Right forelimb (tissue), 1 donor: ENCODE data around the gene KDM8.
A peak's percentile ranks its signal among the peaks of the same experiment; 100 is the strongest.
"Not testable (repeated sequence)": the region's sequence is repeated elsewhere in the genome, so short reads cannot be mapped to it uniquely, and the experiment has no call there.

Experiments used
- DNase-seq: peaks from one replicate; pipeline ENCODE4 v3.0.0-alpha.2; 2018

Gene KDM8

GRCh38 chr16:27245276-27246172 lies 42.2 kb downstream of the KDM8 start:
- DNase-seq = peak; percentile 81

- no peak for DNase-seq
These were observed 43.1 kb downstream of the KDM8 start for GRCh38 chr16:27246439-27246838.

- DNase-seq = not testable (repeated sequence)
These were observed 43.8 kb downstream of the KDM8 start for GRCh38 chr16:27247076-27247475.

GRCh38 chr16:27248036-27248435 lies 44.7 kb downstream of the KDM8 start:
- DNase-seq = no peak

GRCh38 chr16:27248886-27249285 lies 45.6 kb downstream of the KDM8 start:
- not testable (repeated sequence) for DNase-seq

GRCh38 chr16:27251541-27252205 lies 48.3 kb downstream of the KDM8 start:
- DNase-seq = no peak

GRCh38 chr16:27252206-27252585 lies 48.9 kb downstream of the KDM8 start:
- DNase-seq = no peak

- DNase-seq = no peak
These were observed 50.2 kb downstream of the KDM8 start for GRCh38 chr16:27253526-27253930.

GRCh38 chr16:27254262-27254811 lies 51.0 kb downstream of the KDM8 start:
- DNase-seq = no peak

- DNase-seq = no peak
These were observed 53.5 kb downstream of the KDM8 start for GRCh38 chr16:27256861-27257260.

- no peak for DNase-seq
These were observed 53.9 kb downstream of the KDM8 start for GRCh38 chr16:27257271-27257670.

- DNase-seq = no peak
These were observed 55.0 kb downstream of the KDM8 start for GRCh38 chr16:27258241-27258734.

GRCh38 chr16:27259710-27260109 lies 56.4 kb downstream of the KDM8 start:
- DNase-seq = no peak

- DNase-seq = not testable (repeated sequence)
These were observed 59.6 kb downstream of the KDM8 start for GRCh38 chr16:27262904-27263423.

GRCh38 chr16:27264151-27264550 lies 60.8 kb downstream of the KDM8 start:
- no peak for DNase-seq

GRCh38 chr16:27265982-27266381 lies 62.7 kb downstream of the KDM8 start:
- no peak for DNase-seq

- DNase-seq = no peak
These were observed 63.8 kb downstream of the KDM8 start for GRCh38 chr16:27267037-27267677.

- DNase-seq = peak; percentile 99
These were observed 65.3 kb downstream of the KDM8 start, which contains the start of gene NSMCE1 for GRCh38 chr16:27268376-27269299. NSMCE1 (minus strand) TSS chr16:27268772; CDS start chr16:27257570, 11,202 bp downstream.

- DNase-seq = no peak
These were observed 66.2 kb downstream of the KDM8 start for GRCh38 chr16:27269300-27270150.

GRCh38 chr16:27270349-27270748 lies 67.0 kb downstream of the KDM8 start:
- no peak for DNase-seq
